H1 (cell line): ENCODE measurements around the gene COQ5. TPM values are rescaled to one million over a fixed set of nuclear protein-coding genes. Genes with fewer than 3 reads are reported as not detected.

Experiments used
- CTCF ChIA-PET: fragments of 300-600 bp; sonication (Branson Sonifier 250); formaldehyde crosslinking; loops from one replicate; lab custom pipeline; 2021; ENCODE audit not compliant: partially characterized antibody; lab: Charles Lee
- POLR2A ChIA-PET: fragments of 300-600 bp; sonication (Branson Sonifier 250); formaldehyde crosslinking; loops from one replicate; lab custom pipeline; 2021; ENCODE audit warnings: inconsistent platforms; ENCODE audit not compliant: partially characterized antibody; lab: Charles Lee
- DNase-seq, 2 experiments: peaks; one replicate each; pipeline versions ENCODE4 v3.0.0 to v3.0.0-alpha.2; 2010 to 2022; ENCODE audit warnings: low spot score in 2 of 2, low read depth in 1 of 2, mixed read lengths in 1 of 2
- FAIRE-seq: peaks from 2 replicates; lab custom pipeline; 2011; peaks lifted over from hg19 to GRCh38; lab: Jason Lieb, UNC
- H2AFZ ChIP-seq: 2 replicates; pipeline ENCODE4 v1.8.1; 2012; ENCODE audit warnings: low read length, inconsistent platforms
- H2AK5ac ChIP-seq: 2 replicates; pipeline ENCODE4 v1.6.1; 2013; ENCODE audit warnings: low read depth, low read length
- H2BK120ac ChIP-seq: replicated peaks from 2 replicates; pipeline ENCODE3; 2013; ENCODE audit warnings: low read depth, low read length, inconsistent platforms
- H2BK12ac ChIP-seq: 2 replicates; pipeline ENCODE4 v1.6.1; 2013; ENCODE audit warnings: low read depth, low read length
- H2BK15ac ChIP-seq: 2 replicates; pipeline ENCODE4 v1.6.1; 2013; ENCODE audit warnings: low read length
- H2BK20ac ChIP-seq: 2 replicates; pipeline ENCODE4 v1.6.1; 2013; ENCODE audit warnings: low read length
- H2BK5ac ChIP-seq: 2 replicates; pipeline ENCODE4 v1.6.1; 2013; ENCODE audit warnings: low read depth, low read length
- H3K14ac ChIP-seq: 2 replicates; pipeline ENCODE4 v1.6.1; 2013; ENCODE audit warnings: inconsistent platforms; ENCODE audit not compliant: insufficient read length
- H3K18ac ChIP-seq: 2 replicates; pipeline ENCODE4 v1.6.1; 2013; ENCODE audit warnings: low read length; ENCODE audit errors: extremely low read depth
- H3K23ac ChIP-seq: 2 replicates; pipeline ENCODE4 v1.6.1; 2013; ENCODE audit warnings: inconsistent platforms; ENCODE audit not compliant: insufficient read length
- H3K23me2 ChIP-seq: 2 replicates; pipeline ENCODE4 v1.6.1; 2013; ENCODE audit warnings: low read depth, low read length
- H3K27ac ChIP-seq: 2 replicates; pipeline ENCODE4 v1.6.1; 2011; ENCODE audit warnings: low read depth, low read length, inconsistent platforms
- H3K27me3 ChIP-seq, 4 experiments: replicated peaks in 1 of 4; 1 replicate in 1 of 4; 2 replicates in 3 of 4; pipeline versions ENCODE4 v1.6.1 to v1.8.1; 2011 to 2013; ENCODE audit warnings: low read length in 3 of 4, mild to moderate bottlenecking in 3 of 4, inconsistent platforms in 2 of 4, mixed read lengths in 2 of 4, moderate library complexity in 1 of 4; ENCODE audit not compliant: control insufficient read depth in 3 of 4, insufficient read depth in 3 of 4; ENCODE audit errors: extremely low read depth in 1 of 4
- H3K36me3 ChIP-seq, 4 experiments: 2 replicates each; pipeline versions ENCODE4 v1.6.1 to v1.8.1; 2011 to 2013; ENCODE audit warnings: mild to moderate bottlenecking in 4 of 4, low read length in 3 of 4, moderate library complexity in 2 of 4, control low read depth in 1 of 4, inconsistent platforms in 1 of 4; ENCODE audit not compliant: insufficient read depth in 4 of 4, control insufficient read depth in 2 of 4
- H3K4ac ChIP-seq: replicated peaks from 2 replicates; pipeline ENCODE3; 2013; ENCODE audit warnings: low read length, low read depth, mixed read lengths, inconsistent platforms; ENCODE audit not compliant: insufficient read length
- H3K4me1 ChIP-seq, 4 experiments: replicated peaks in 1 of 4; 1 replicate in 1 of 4; 2 replicates in 3 of 4; pipeline versions ENCODE4 v1.6.1 to v1.8.1; 2011 to 2013; ENCODE audit warnings: low read length in 3 of 4, inconsistent platforms in 2 of 4, mixed read lengths in 1 of 4; ENCODE audit not compliant: insufficient read depth in 4 of 4, control insufficient read depth in 3 of 4
- H3K4me2 ChIP-seq, 2 experiments: 2 replicates each; pipeline versions ENCODE4 v1.6.1 to v1.8.1; 2011 to 2013; ENCODE audit warnings: low read depth in 2 of 2, low read length in 2 of 2, control low read depth in 1 of 2, inconsistent platforms in 1 of 2, mild to moderate bottlenecking in 1 of 2; ENCODE audit not compliant: insufficient read depth in 1 of 2
- H3K4me3 ChIP-seq, 4 experiments: fragments of 200-600, 300-600 bp in 1 of 4; sonication (generic), shearing (Covaris generic), sonication (Bioruptor Twin) in 1 of 4; 2 replicates each; pipeline versions ENCODE4 v1.5.1 to v1.8.1; 2011 to 2016; ENCODE audit warnings: low read length in 4 of 4, low read depth in 3 of 4, control low read depth in 2 of 4, inconsistent platforms in 2 of 4, mild to moderate bottlenecking in 2 of 4, mixed read lengths in 1 of 4, moderate library complexity in 1 of 4; ENCODE audit not compliant: insufficient read depth in 2 of 4; ENCODE audit errors: extremely low read depth in 1 of 4
- H3K56ac ChIP-seq: replicated peaks from 2 replicates; pipeline ENCODE3; 2013; ENCODE audit warnings: low read depth, mild to moderate bottlenecking, mixed read lengths, low read length, inconsistent platforms; ENCODE audit not compliant: insufficient read length
- H3K79me1 ChIP-seq: 2 replicates; pipeline ENCODE4 v1.6.1; 2013; ENCODE audit warnings: low read depth, low read length, control low read depth
- H3K79me2 ChIP-seq, 2 experiments: 2 replicates each; pipeline versions ENCODE4 v1.6.1 to v1.8.1; 2012 to 2013; ENCODE audit warnings: low read length in 2 of 2, mild to moderate bottlenecking in 2 of 2, inconsistent platforms in 1 of 2; ENCODE audit not compliant: insufficient read depth in 2 of 2, control insufficient read depth in 1 of 2
- H3K9ac ChIP-seq, 4 experiments: replicated peaks in 1 of 4; 1 replicate in 1 of 4; 2 replicates in 3 of 4; pipeline versions ENCODE4 v1.6.1 to v1.8.1; 2011 to 2013; ENCODE audit warnings: low read depth in 3 of 4, low read length in 3 of 4, control low read depth in 2 of 4, mild to moderate bottlenecking in 2 of 4, moderate library complexity in 2 of 4, inconsistent platforms in 1 of 4; ENCODE audit errors: extremely low read depth in 1 of 4
- H3K9me3 ChIP-seq, 2 experiments: 2 replicates each; pipeline versions ENCODE4 v1.6.1 to v1.8.1; 2012 to 2013; ENCODE audit warnings: mild to moderate bottlenecking in 2 of 2, moderate library complexity in 2 of 2, control low read depth in 1 of 2, inconsistent platforms in 1 of 2, low read depth in 1 of 2, low read length in 1 of 2, mixed read lengths in 1 of 2; ENCODE audit not compliant: insufficient read depth in 2 of 2
- H4K20me1 ChIP-seq, 2 experiments: replicated peaks in 1 of 2; 2 replicates each; pipeline versions ENCODE3 to v1.8.1; 2011 to 2013; ENCODE audit warnings: inconsistent platforms in 2 of 2, low read length in 2 of 2, mild to moderate bottlenecking in 1 of 2; ENCODE audit not compliant: insufficient read depth in 2 of 2, control insufficient read depth in 1 of 2
- H4K5ac ChIP-seq: 2 replicates; pipeline ENCODE4 v1.6.1; 2013; ENCODE audit warnings: low read length, low read depth, mixed read lengths, inconsistent platforms; ENCODE audit not compliant: insufficient read length
- H4K8ac ChIP-seq: 2 replicates; pipeline ENCODE4 v1.8.0; 2013; ENCODE audit warnings: mild to moderate bottlenecking, moderate library complexity, low read length, inconsistent platforms; ENCODE audit not compliant: insufficient read depth; ENCODE audit errors: extremely low read depth
- H4K91ac ChIP-seq: replicated peaks from 2 replicates; pipeline ENCODE3; 2013; ENCODE audit warnings: low read length, mixed read lengths, inconsistent platforms; ENCODE audit not compliant: insufficient read length
- BACH1 ChIP-seq: IDR thresholded peaks from 2 replicates; pipeline ENCODE4 v1.6.1; 2012; ENCODE audit warnings: low read length, improper control_type of control experiment
- CBX5 ChIP-seq: fragments of 300-800, 300-1000 bp; sonication (generic); IDR thresholded peaks from 2 replicates; pipeline ENCODE4 v1.7.1; 2016; ENCODE audit warnings: antibody characterized with exemption, low read length, low read depth
- CBX8 ChIP-seq: fragments of 300-800, 300-1000 bp; sonication (generic); IDR thresholded peaks from 2 replicates; pipeline ENCODE4 v1.7.1; 2016; ENCODE audit warnings: low read depth, low read length, borderline replicate concordance
- HDAC6 ChIP-seq: IDR thresholded peaks from one replicate; pipeline ENCODE4 v1.7.1; 2012; ENCODE audit warnings: low read depth, mild to moderate bottlenecking, inconsistent platforms, low read length, moderate library complexity
- JUN ChIP-seq: IDR thresholded peaks from 2 replicates; pipeline ENCODE4 v1.6.1; 2011; ENCODE audit warnings: low read depth, mild to moderate bottlenecking, improper control_type of control experiment, low read length
- SIX5 ChIP-seq: IDR thresholded peaks from 2 replicates; pipeline ENCODE4 v1.6.1; 2011; ENCODE audit warnings: mild to moderate bottlenecking, low read depth, low read length
- ZNF274 ChIP-seq: IDR thresholded peaks from 2 replicates; pipeline ENCODE4 v1.7.0; 2012; ENCODE audit warnings: low read length, borderline replicate concordance; ENCODE audit errors: extremely low read depth
- WGBS, 2 experiments: shearing (Covaris generic) in 1 of 2; methylation state at CpG; one replicate each; pipeline versions ENCODE4 v1.1.6 to v1.1.7; 2013 to 2015; ENCODE audit warnings: low lambda C conversion rate in 2 of 2, mixed read lengths in 2 of 2, inconsistent platforms in 1 of 2, low coverage in 1 of 2, missing lambda C conversion rate in 1 of 2; ENCODE audit not compliant: insufficient replicate concordance in 2 of 2, insufficient coverage in 1 of 2, insufficient read length in 1 of 2; ENCODE audit errors: extremely low coverage in 1 of 2, missing lambda C conversion rate in 1 of 2; 5-methylcytosine and 5-hydroxymethylcytosine counted together
- polyA plus RNA-seq, 7 experiments: library from polyadenylated mRNA; depleted of rRNA in 3 of 7; stranded (reverse) in 5 of 7; unstranded in 2 of 7; fragments of >200 nt in 5 of 7; fragments of 200-250 nt in 2 of 7; gene quantifications; 1 replicate in 5 of 7; 2 replicates in 1 of 7; 4 replicates in 1 of 7; pipeline versions ENCODE4 v1.2.1 to v1.2.3, GENCODE V29; 2011 to 2013; ENCODE audit warnings: missing spikeins in 2 of 7, mixed read lengths in 2 of 7
- total RNA-seq: library from RNA; stranded (reverse); fragmentation: NEBNext Ultra II Directional; extraction: Animal tissue kit (Norgen Biotek cat#: 25700); gene quantifications from 2 replicates; pipeline ENCODE4 v1.2.1, GENCODE V29; 2021
- TF ChIP-seq, protein P1 (sequence below), 3 experiments: IDR thresholded peaks; 1 replicate in 2 of 3; 2 replicates in 1 of 3; pipeline versions ENCODE4 v1.5.1 to v1.6.1; 2011; ENCODE audit warnings: low read length in 3 of 3, mild to moderate bottlenecking in 3 of 3, inconsistent platforms in 2 of 3, low read depth in 1 of 3, moderate library complexity in 1 of 3; ENCODE audit not compliant: insufficient read depth in 1 of 3; ENCODE audit errors: control extremely low read depth in 1 of 3

Gene COQ5
- total and polyA plus RNA-seq, 2 of the 8 experiments (the other 6 are each of a cell fraction or from before 2014, with no cell fraction given): 35.1 to 35.8 TPM

DNA sequence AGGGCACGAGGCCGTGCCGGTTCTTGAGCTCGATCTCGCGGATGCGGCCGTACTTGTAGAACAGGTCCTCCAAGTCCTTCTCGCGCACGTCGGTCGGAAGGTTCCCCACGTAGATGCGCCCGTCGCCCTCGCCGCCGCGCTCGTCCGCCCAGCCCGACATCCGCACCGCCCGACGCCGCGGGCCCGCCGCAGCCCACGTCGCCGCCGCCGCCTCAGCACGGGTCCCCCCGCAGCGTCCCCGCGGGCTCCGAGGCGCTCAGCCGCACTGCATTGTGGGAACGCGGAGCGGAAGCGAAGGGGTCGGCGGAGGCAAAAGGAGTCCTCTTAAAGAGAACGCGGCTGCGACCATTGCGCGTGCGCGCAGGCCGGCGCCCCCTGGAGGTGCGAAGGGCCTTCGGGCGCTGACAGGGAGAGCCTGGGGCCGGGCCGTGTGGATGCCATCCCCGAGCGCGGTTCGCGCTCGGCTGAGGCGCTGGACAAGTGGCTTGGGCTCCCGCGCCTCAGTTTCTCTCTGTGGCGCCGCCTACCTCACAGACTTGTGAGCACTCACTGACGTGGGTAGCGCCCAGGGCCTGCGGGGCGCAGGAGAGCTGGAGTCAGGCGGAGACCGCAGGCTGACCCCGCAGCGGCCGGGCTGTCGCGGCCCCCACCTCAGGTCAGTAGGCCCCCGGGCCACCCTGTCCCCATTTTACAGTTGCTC, 59.4 kb downstream of the COQ5 start, which contains the start of gene SRSF9:
Gene SRSF9 (minus strand): TSS at position 299 of the 700 bp plus-strand sequence. CDS start 139 bp downstream, at position 160.
- CTCF ChIA-PET: interaction anchor here (0.7 to 9.3 kb wide), 16 partner anchors 10 to 135 kb away, joined by 3 to 152 read pairs (median 5); partner anchors contain the start of genes COX6A1, DYNLL1, GATC and TRIAP1
- TF ChIP-seq JUN: no peak
- TF ChIP-seq CBX8: no peak
- no peak for TF ChIP-seq HDAC6
- TF ChIP-seq, protein P1, sequence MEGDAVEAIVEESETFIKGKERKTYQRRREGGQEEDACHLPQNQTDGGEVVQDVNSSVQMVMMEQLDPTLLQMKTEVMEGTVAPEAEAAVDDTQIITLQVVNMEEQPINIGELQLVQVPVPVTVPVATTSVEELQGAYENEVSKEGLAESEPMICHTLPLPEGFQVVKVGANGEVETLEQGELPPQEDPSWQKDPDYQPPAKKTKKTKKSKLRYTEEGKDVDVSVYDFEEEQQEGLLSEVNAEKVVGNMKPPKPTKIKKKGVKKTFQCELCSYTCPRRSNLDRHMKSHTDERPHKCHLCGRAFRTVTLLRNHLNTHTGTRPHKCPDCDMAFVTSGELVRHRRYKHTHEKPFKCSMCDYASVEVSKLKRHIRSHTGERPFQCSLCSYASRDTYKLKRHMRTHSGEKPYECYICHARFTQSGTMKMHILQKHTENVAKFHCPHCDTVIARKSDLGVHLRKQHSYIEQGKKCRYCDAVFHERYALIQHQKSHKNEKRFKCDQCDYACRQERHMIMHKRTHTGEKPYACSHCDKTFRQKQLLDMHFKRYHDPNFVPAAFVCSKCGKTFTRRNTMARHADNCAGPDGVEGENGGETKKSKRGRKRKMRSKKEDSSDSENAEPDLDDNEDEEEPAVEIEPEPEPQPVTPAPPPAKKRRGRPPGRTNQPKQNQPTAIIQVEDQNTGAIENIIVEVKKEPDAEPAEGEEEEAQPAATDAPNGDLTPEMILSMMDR (IDR thresholded peaks at IDR 0.05; ENCODE audit: control extremely low read depth in 1 of 3, insufficient read depth in 1 of 3, low read depth in 1 of 3, low read length in 3 of 3): peak; percentile 73 to 86 (median 78)
- no peak for TF ChIP-seq CBX5
- no peak for TF ChIP-seq BACH1
- TF ChIP-seq SIX5: no peak
- TF ChIP-seq ZNF274: no peak

More for the DNA sequence above, 59.4 kb downstream of the COQ5 start, which contains the start of gene SRSF9:
- peak within 1 kb of the TSS; percentile 96 for H4K5ac ChIP-seq
- peak within 1 kb of the TSS; percentile 99 for H4K91ac ChIP-seq
- peaks cover 5% of the 10 kb centered on the region for H3K23me2 ChIP-seq
- peak within 1 kb of the TSS; percentile 69 to 96 (median 94) for H3K9ac ChIP-seq
- peak within 1 kb of the TSS; percentile 96 for H3K27ac ChIP-seq
- H2AK5ac ChIP-seq: no peak within 1 kb of the TSS
- DNase-seq (peak; percentile 89 to 99), FAIRE-seq (no peak)
- peak within 1 kb of the TSS; percentile 98 for H3K18ac ChIP-seq
- H4K20me1 ChIP-seq: peaks cover 10 to 13% of the 10 kb centered on the region in 2 experiments
- H3K4me1 ChIP-seq: peaks cover 0 to 5% (median 0%) of the 10 kb centered on the region in 4 experiments; a peak in 2 of 7 replicates
- peak within 1 kb of the TSS; percentile 95 for H3K4ac ChIP-seq
- POLR2A ChIA-PET: interaction anchor here (0.6 to 18.7 kb wide), 18 partner anchors 9 to 274 kb away, joined by 3 to 365 read pairs (median 5); partner anchors contain the start of genes COQ5, DYNLL1, GATC and PLA2G1B
- peaks cover 0 to 44% of the 10 kb centered on the region in 2 experiments; a peak in 3 of 4 replicates for H3K79me2 ChIP-seq
- no peak within 1 kb of the TSS for H3K14ac ChIP-seq
- H2BK12ac ChIP-seq: peak within 1 kb of the TSS; percentile 85; the same call in 1 of the 2 replicates
- H3K36me3 ChIP-seq: peaks cover 9 to 18% (median 12%) of the 10 kb centered on the region in 4 experiments; a peak in 7 of 8 replicates
- H2BK20ac ChIP-seq: no peak within 1 kb of the TSS
- no peaks in the 10 kb centered on the region for H3K27me3 ChIP-seq
- peak within 1 kb of the TSS; percentile 90 for H4K8ac ChIP-seq
- H2BK15ac ChIP-seq: peak within 1 kb of the TSS; percentile 95; the same call in 1 of the 2 replicates
- peak within 1 kb of the TSS; percentile 76 to 97 (median 78) for H3K4me3 ChIP-seq
- no peaks in the 10 kb centered on the region; the same call in 1 of the 2 replicates for H3K79me1 ChIP-seq
- no peaks in the 10 kb centered on the region for H3K9me3 ChIP-seq
- H2AFZ ChIP-seq: peak within 1 kb of the TSS; percentile 47; the same call in 1 of the 2 replicates
- no peak within 1 kb of the TSS for H3K23ac ChIP-seq
- WGBS, 2 experiments: 1% methylated on average over 74 of the region's 88 CpGs; no CpG with 5 or more reads in 1 of the 2 experiments
- peak within 1 kb of the TSS; percentile 98 for H2BK5ac ChIP-seq
- H2BK120ac ChIP-seq: no peak within 1 kb of the TSS
- peak within 1 kb of the TSS; percentile 78 to 83 for H3K4me2 ChIP-seq
- H3K56ac ChIP-seq: peak within 1 kb of the TSS; percentile 97
